Adipose tissue (tissue), 3 donors: ENCODE measurements around the gene TMEM50B. TPM values are rescaled to one million over a fixed set of nuclear protein-coding genes. Genes with fewer than 3 reads are reported as not detected.
A peak's percentile ranks its signal among the peaks of the same experiment; 100 is the strongest.

Source experiments
- H3K27ac ChIP-seq: one replicate; pipeline ENCODE4 v1.5.1; 2013; ENCODE audit warnings: low read depth, low read length
- WGBS, 3 donors: extraction: QIAGEN DNeasy Blood & Tissue Kit; methylation state at CpG; one replicate each; pipeline ENCODE4 v1.1.7; 2013; 5-methylcytosine and 5-hydroxymethylcytosine counted together
- polyA plus RNA-seq, 3 donors: library from polyadenylated mRNA; stranded (reverse); fragments of 200-250 nt; gene quantifications; one replicate each; pipeline ENCODE4 v1.2.3, GENCODE V29; 2013
- donor health status: healthy with polysubstance abuse.
- donor health status: Bipolar disorder and iron deficiency.
- donor health status: healthy.

Gene TMEM50B
- polyA plus RNA-seq, 3 donors, result 21.1 to 34.8 (median 29.0) TPM

- no peak overlapping the region for H3K27ac ChIP-seq
Observed at GRCh38 chr21:33411949-33412430, 67.8 kb downstream of the TMEM50B start.

GRCh38 chr21:33406493-33406892, 73.3 kb downstream of the TMEM50B start:
- no peak overlapping the region for H3K27ac ChIP-seq

More at GRCh38 chr21:33411949-33412430, 67.8 kb downstream of the TMEM50B start:
- WGBS, 3 donors, result 42 to 78% (median 71%) methylated on average over 8 of the region's 8 CpGs

GRCh38 chr21:33403786-33404585, 75.8 kb downstream of the TMEM50B start:
- H3K27ac ChIP-seq, result peak overlapping the region; percentile 100
- WGBS, 3 donors, result 1 to 4% (median 2%) methylated on average over 43 to 47 of the region's 47 CpGs

More at GRCh38 chr21:33406493-33406892, 73.3 kb downstream of the TMEM50B start:
- 63 to 66% (median 66%) methylated on average over 5 of the region's 5 CpGs for WGBS, 3 donors

- H3K27ac ChIP-seq, result peak within 1 kb of the TSS; percentile 100
- 0% methylated on average over 63 to 89 of the region's 89 CpGs for WGBS, 3 donors
Observed at GRCh38 chr21:33403128-33403785, 76.5 kb downstream of the TMEM50B start, which contains the start of gene IFNGR2. IFNGR2 (plus strand) TSS chr21:33403413; CDS start chr21:33403544, 131 bp downstream.

- H3K27ac ChIP-seq, result peak overlapping the region; percentile 100
- WGBS, 3 donors, result 31 to 58% (median 33%) methylated on average over 42 to 45 of the region's 45 CpGs
Observed at GRCh38 chr21:33402001-33402979, 77.5 kb downstream of the TMEM50B start.

- no peak overlapping the region for H3K27ac ChIP-seq
- WGBS, 3 donors, result 45 to 86% (median 48%) methylated on average over 6 of the region's 6 CpGs
Observed at GRCh38 chr21:33401630-33401992, 78.2 kb downstream of the TMEM50B start.

Other genes starting within 250 kb of the TMEM50B start
- gene IL10RB, start 213.6 kb downstream of the TMEM50B start, polyA plus RNA-seq, result 10 to 100 TPM; 22.2 to 33.3 (median 29.3) TPM
- gene IFNAR1, start 155.0 kb downstream of the TMEM50B start, polyA plus RNA-seq, result 10 to 100 TPM; 18.3 to 56.9 (median 26.0) TPM
- gene IFNGR2, start 76.6 kb downstream of the TMEM50B start, polyA plus RNA-seq, result 100 to 1,000 TPM in 1 of 3 donors, 10 to 100 TPM in 2; 16.8 to 125 (median 87.6) TPM
- 1 to 10 TPM in 2 of 3 donors, under 1 TPM in 1; 0.86 to 1.6 (median 1.3) TPM for gene DNAJC28, start 11.7 kb upstream of the TMEM50B start, polyA plus RNA-seq
- 10 to 100 TPM; 16.7 to 45.5 (median 26.0) TPM for gene GART, start 62.1 kb upstream of the TMEM50B start, polyA plus RNA-seq
- 100 to 1,000 TPM in 1 of 3 donors, 10 to 100 TPM in 2; 45.7 to 107 (median 83.2) TPM for gene SON, start 63.1 kb upstream of the TMEM50B start, polyA plus RNA-seq
- gene DONSON, start 108.7 kb upstream of the TMEM50B start, polyA plus RNA-seq, result 1 to 10 TPM; 4.6 to 8.7 (median 5.2) TPM
- gene CRYZL1, start 161.8 kb upstream of the TMEM50B start, polyA plus RNA-seq, result 10 to 100 TPM; 13.0 to 18.9 (median 18.5) TPM
- gene ITSN1, start 162.5 kb upstream of the TMEM50B start, polyA plus RNA-seq, result 100 to 1,000 TPM in 1 of 3 donors, 10 to 100 TPM in 1, 1 to 10 TPM in 1; 6.8 to 114 (median 40.2) TPM